Measurements from ENCODE around the gene ZMAT5.

- TF ChIP-seq JUN (CRISPR knock-in tag; IDR thresholded peaks at IDR 0.05) (no peak), PRDM15 (CRISPR knock-in tag; IDR thresholded peaks at IDR 0.05) (no peak), NFIC (IDR thresholded peaks at IDR 0.05; ENCODE audit: low read length) (no peak), EZH2 (conservative IDR thresholded peaks at IDR 0.05; ENCODE audit: low read depth, low read length) (no peak), EP300 (IDR thresholded peaks at IDR 0.05; ENCODE audit: low read depth in 2 of 2, low read length in 2 of 2) (no peak), EP300 (CRISPR knock-in tag; IDR thresholded peaks at IDR 0.05; ENCODE audit: borderline replicate concordance) (no peak), CTCF (CRISPR knock-in tag; IDR thresholded peaks at IDR 0.05) (no peak), REST (IDR thresholded peaks at IDR 0.05; ENCODE audit: borderline replicate concordance in 1 of 2, low read depth in 1 of 2, low read length in 2 of 2) (no peak), FOXK2 (IDR thresholded peaks at IDR 0.05) (no peak), POLR2AphosphoS5 (IDR thresholded peaks at IDR 0.05; ENCODE audit: low read depth, low read length) (no peak), ZBTB8A (CRISPR knock-in tag; IDR thresholded peaks at IDR 0.05; ENCODE audit: borderline replicate concordance, low read depth) (no peak), ZNF207 (IDR thresholded peaks at IDR 0.05; ENCODE audit: borderline replicate concordance) (no peak), ESRRA (CRISPR knock-in tag; IDR thresholded peaks at IDR 0.05; ENCODE audit: low read depth) (no peak), ZBTB43 (CRISPR knock-in tag; conservative IDR thresholded peaks at IDR 0.05) (no peak), ZNF792 (CRISPR knock-in tag; IDR thresholded peaks at IDR 0.05) (no peak)
Observed at GRCh38 chr22:29810216-29810615, 43.4 kb upstream of the ZMAT5 start.
